WTC11 (cell line): ENCODE measurements around the gene ADPGK.

Experiments
- NR3C1 ChIP-seq: sonication (generic); formaldehyde crosslinking; conservative IDR thresholded peaks from 2 replicates; pipeline ENCODE4 v1.8.1; 2023; ENCODE audit warnings: low read depth, mild to moderate bottlenecking, missing genetic modification reagents
- ZNF121 ChIP-seq: sonication (generic); formaldehyde crosslinking; IDR thresholded peaks from 2 replicates; pipeline ENCODE4 v1.8.0; 2023; ENCODE audit warnings: missing genetic modification reagents
- ZNF138 ChIP-seq: sonication (generic); formaldehyde crosslinking; conservative IDR thresholded peaks from 2 replicates; pipeline ENCODE4 v1.8.1; 2022; ENCODE audit warnings: mild to moderate bottlenecking, moderate library complexity, missing genetic modification reagents
- TF ChIP-seq, protein P1 (sequence below): fragments of 200-600 bp; IDR thresholded peaks from 2 replicates; pipeline ENCODE4 v1.8.0; 2022; ENCODE audit warnings: antibody characterized with exemption
- TF ChIP-seq, protein P2 (sequence below): sonication (generic); formaldehyde crosslinking; IDR thresholded peaks from 2 replicates; pipeline ENCODE4 v1.8.1; 2022; ENCODE audit warnings: mild to moderate bottlenecking, missing genetic modification reagents, moderate library complexity, borderline replicate concordance

DNA sequence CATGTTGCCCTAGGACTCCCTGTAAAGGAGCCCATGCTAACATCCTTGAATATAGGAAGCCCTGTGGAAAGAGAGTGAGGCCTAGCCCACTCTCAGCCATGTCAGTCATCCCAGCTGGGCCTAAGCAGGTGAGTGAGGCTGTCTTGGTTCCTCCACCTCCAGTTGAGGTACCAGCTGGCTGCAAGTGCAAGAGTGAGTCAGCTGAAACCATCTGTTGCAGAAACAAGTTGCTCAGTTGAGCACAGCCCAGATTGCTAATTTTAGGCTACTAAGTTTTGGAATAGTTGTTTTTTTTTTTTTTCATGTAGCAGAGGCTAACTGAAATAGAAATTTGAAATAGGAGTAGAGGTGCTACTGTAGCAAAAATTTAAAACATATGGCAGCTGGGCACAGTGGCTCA lies 43.7 kb upstream of the ADPGK start:
- TF ChIP-seq, protein P1, sequence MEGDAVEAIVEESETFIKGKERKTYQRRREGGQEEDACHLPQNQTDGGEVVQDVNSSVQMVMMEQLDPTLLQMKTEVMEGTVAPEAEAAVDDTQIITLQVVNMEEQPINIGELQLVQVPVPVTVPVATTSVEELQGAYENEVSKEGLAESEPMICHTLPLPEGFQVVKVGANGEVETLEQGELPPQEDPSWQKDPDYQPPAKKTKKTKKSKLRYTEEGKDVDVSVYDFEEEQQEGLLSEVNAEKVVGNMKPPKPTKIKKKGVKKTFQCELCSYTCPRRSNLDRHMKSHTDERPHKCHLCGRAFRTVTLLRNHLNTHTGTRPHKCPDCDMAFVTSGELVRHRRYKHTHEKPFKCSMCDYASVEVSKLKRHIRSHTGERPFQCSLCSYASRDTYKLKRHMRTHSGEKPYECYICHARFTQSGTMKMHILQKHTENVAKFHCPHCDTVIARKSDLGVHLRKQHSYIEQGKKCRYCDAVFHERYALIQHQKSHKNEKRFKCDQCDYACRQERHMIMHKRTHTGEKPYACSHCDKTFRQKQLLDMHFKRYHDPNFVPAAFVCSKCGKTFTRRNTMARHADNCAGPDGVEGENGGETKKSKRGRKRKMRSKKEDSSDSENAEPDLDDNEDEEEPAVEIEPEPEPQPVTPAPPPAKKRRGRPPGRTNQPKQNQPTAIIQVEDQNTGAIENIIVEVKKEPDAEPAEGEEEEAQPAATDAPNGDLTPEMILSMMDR = no peak
- TF ChIP-seq ZNF138 (no peak), NR3C1 (CRISPR knock-in tag) (no peak), ZNF121 (CRISPR knock-in tag) (no peak)
- TF ChIP-seq, protein P2, sequence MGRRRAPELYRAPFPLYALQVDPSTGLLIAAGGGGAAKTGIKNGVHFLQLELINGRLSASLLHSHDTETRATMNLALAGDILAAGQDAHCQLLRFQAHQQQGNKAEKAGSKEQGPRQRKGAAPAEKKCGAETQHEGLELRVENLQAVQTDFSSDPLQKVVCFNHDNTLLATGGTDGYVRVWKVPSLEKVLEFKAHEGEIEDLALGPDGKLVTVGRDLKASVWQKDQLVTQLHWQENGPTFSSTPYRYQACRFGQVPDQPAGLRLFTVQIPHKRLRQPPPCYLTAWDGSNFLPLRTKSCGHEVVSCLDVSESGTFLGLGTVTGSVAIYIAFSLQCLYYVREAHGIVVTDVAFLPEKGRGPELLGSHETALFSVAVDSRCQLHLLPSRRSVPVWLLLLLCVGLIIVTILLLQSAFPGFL (CRISPR knock-in tag) = no peak
